Liver (tissue), 3 donors: ENCODE results near the gene PRC1.

Source experiments
- CTCF ChIP-seq: fragments of 150-350 bp; IDR thresholded peaks from 2 replicates; pipeline ENCODE4 v1.5.1; 2017; ENCODE audit warnings: improper control_type of control experiment, low read depth, low read length; ENCODE audit not compliant: missing input control
- GABPA ChIP-seq, 2 donors: IDR thresholded peaks in 1 of 2; conservative IDR thresholded peaks in 1 of 2; 2 replicates each; pipeline ENCODE4 v1.6.1; 2016; ENCODE audit warnings: antibody characterized with exemption in 2 of 2, mild to moderate bottlenecking in 1 of 2, moderate library complexity in 1 of 2
- HNF4A ChIP-seq, 2 donors: conservative IDR thresholded peaks; 2 replicates each; pipeline ENCODE4 v1.6.1; 2016; ENCODE audit warnings: antibody characterized with exemption in 2 of 2, mild to moderate bottlenecking in 2 of 2
- HNF4G ChIP-seq: IDR thresholded peaks from 2 replicates; pipeline ENCODE4 v1.6.1; 2016; ENCODE audit warnings: antibody characterized with exemption
- JUND ChIP-seq, 2 donors: IDR thresholded peaks; 2 replicates each; pipeline ENCODE4 v1.6.1; 2016; ENCODE audit warnings: antibody characterized with exemption in 2 of 2
- MAX ChIP-seq: IDR thresholded peaks from 2 replicates; pipeline ENCODE4 v1.6.1; 2016; ENCODE audit warnings: antibody characterized with exemption
- RAD21 ChIP-seq, 2 donors: IDR thresholded peaks; 2 replicates each; pipeline ENCODE4 v1.6.1; 2016; ENCODE audit warnings: antibody characterized with exemption in 2 of 2, mild to moderate bottlenecking in 2 of 2
- REST ChIP-seq: IDR thresholded peaks from 2 replicates; pipeline ENCODE4 v1.6.1; 2016; ENCODE audit warnings: antibody characterized with exemption, mild to moderate bottlenecking
- RXRA ChIP-seq, 2 donors: IDR thresholded peaks; 2 replicates each; pipeline ENCODE4 v1.6.1; 2017 to 2018; ENCODE audit warnings: antibody characterized with exemption in 2 of 2, mild to moderate bottlenecking in 1 of 2
- SP1 ChIP-seq: IDR thresholded peaks from 2 replicates; pipeline ENCODE4 v1.6.1; 2018; ENCODE audit warnings: antibody characterized with exemption, mild to moderate bottlenecking
- TAF1 ChIP-seq: conservative IDR thresholded peaks from 2 replicates; pipeline ENCODE4 v1.6.1; 2016; ENCODE audit warnings: antibody characterized with exemption, mild to moderate bottlenecking
- donor health status: healthy.
- donor health status: healthy.

- TF ChIP-seq CTCF (no peak), TAF1 (no peak), RAD21 (IDR thresholded peaks at IDR 0.05) (no peak), GABPA (IDR thresholded peaks at IDR 0.05 in 1 of 2, conservative IDR thresholded peaks at IDR 0.05 in 1 of 2) (no peak), HNF4A (conservative IDR thresholded peaks at IDR 0.05) (no peak), REST (no peak), MAX (no peak), SP1 (no peak), RXRA (IDR thresholded peaks at IDR 0.05) (no peak), JUND (IDR thresholded peaks at IDR 0.05) (no peak), HNF4G (no peak)
Observed at GRCh38 chr15:91027677-91028076, 33.3 kb upstream of the PRC1 start.
